A673 (cell line): ENCODE measurements around the gene AGPAT3.

Experiments
- CTCF ChIP-seq: fragments of 300-800, 200-600 bp; sonication (generic); conservative IDR thresholded peaks from 2 replicates; pipeline ENCODE4 v1.5.1; 2017; ENCODE audit warnings: low read depth, mild to moderate bottlenecking, antibody characterized with exemption, low read length, moderate library complexity, mixed read lengths
- EZH2 ChIP-seq: fragments of 200-600 bp; sonication (generic); IDR thresholded peaks from 2 replicates; pipeline ENCODE4 v1.6.1; 2017; ENCODE audit warnings: borderline replicate concordance, low read depth, mild to moderate bottlenecking, mixed read lengths, antibody characterized with exemption, low read length; ENCODE audit not compliant: poor library complexity, severe bottlenecking

DNA sequence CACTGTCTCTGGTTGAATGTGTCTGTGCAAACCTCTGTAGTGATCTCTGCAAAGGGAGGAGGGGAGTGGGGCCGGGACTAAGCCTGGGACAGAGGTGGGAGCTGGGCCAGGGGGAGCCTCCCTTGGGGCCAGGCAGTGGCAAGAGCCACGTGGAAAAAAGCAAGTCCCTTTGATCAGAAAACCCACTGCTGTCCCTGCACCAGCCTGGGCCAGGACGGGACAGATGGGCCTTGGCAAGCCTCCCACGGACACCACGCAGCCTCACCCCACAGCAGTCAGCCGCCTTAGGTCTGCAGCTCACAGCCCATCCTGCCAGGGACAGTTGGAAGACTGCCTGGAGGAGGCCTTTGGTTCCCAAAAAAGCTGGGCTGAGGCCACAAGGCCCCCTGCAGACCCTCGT lies 135.3 kb downstream of the AGPAT3 start:
- TF ChIP-seq EZH2, result no peak
- TF ChIP-seq CTCF, result no peak
